Esophagus mucosa (tissue), 1 donor: Measurements from ENCODE around the gene PTRH1. TPM values are rescaled to one million over a fixed set of nuclear protein-coding genes. Genes with fewer than 3 reads are reported as not detected.
A peak's percentile ranks its signal among the peaks of the same experiment; 100 is the strongest.
"Not testable (repeated sequence)": the region's sequence is repeated elsewhere in the genome, so short reads cannot be mapped to it uniquely, and the experiment has no call there.

Experiments used
- ATAC-seq: fragments of 200-7000 bp; cut with Tn5 transposase; one replicate; pipeline ENCODE4 v1.9.1; 2020
- total RNA-seq: library from RNA; stranded (reverse); gene quantifications from one replicate; pipeline ENCODE4 v1.2.4, GENCODE V29; 2023
- donor health status: DM: yes; HTN: yes; CAD: no.

The PTRH1 gene, protein sequence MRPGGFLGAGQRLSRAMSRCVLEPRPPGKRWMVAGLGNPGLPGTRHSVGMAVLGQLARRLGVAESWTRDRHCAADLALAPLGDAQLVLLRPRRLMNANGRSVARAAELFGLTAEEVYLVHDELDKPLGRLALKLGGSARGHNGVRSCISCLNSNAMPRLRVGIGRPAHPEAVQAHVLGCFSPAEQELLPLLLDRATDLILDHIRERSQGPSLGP
- total RNA-seq: 7.9 TPM

DNA sequence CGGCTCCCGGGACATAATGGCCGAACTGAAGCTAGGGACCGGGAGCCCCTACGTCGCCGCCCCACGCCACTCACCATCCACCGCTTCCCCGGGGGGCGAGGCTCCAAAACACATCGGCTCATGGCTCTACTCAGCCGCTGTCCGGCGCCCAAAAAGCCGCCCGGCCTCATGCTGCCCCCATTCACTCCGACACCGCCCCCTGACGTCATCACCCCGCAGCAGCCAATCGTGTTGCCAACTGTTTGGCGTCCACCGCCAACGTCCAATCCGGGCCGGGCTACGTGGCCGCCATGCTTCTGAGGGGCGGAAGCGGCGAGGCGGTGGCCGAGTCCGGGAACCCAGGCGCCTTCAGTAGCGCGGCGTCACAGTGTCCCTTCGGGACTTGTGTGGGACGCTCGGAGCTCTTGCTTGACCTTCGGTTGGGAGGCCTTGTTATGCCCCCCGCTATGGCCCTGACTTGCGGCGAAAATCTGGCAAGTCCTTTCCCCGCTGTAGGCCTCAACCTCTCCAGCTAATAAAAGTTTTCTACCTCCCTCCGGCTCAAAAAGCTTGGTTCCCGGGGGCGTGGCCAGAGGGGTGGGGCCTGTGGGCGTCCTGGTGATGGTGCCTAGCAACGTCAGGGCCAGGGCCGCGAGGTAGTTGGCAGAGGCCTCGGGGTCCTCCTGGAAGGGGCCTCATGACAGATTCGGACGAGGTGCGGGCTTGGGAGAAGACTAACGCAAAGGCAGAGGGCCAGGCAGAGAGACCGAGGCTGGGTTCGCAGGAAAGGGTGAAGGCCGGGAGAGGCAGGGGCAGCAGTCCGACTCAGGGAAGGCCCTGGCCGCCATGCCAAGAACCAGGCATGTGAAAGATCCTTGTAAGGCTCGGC lies at the start of gene PTRH1, which contains the start of gene TTC16:
PTRH1 (minus strand) TSS at position 194 of the 868 bp plus-strand sequence; CDS start at position 170, 24 bp downstream.
TTC16 (plus strand) TSS at position 610 of the 868 bp plus-strand sequence; CDS start at position 677, 67 bp downstream.
- peak; percentile 93 for ATAC-seq

DNA sequence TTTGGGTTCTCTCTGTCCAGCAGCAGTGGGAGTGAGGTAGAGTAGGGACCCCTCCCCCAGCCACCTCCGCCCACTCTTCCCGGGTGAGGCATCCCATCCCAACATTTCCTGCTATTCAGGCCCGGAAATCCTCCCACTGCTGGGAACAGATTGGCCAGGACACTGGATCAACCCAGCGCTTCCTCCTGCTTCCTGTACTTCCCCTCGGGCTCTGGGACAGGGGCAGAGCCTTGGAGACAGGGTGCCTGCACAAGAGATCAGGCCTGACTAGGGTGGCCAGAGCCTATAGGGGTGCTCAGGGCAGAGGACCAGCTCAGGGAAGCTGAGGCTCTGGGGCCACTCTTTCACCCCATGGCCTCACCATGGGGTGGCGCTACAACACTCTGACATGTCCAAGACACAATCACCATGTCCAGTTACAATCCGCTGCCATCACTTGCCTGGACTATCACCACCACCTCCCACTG lies 48.5 kb upstream of the PTRH1 start:
- peak; percentile 44 for ATAC-seq

- ATAC-seq: peak; percentile 35
These were observed 46.7 kb upstream of the PTRH1 start for GRCh38 chr9:127762111-127762676.

DNA sequence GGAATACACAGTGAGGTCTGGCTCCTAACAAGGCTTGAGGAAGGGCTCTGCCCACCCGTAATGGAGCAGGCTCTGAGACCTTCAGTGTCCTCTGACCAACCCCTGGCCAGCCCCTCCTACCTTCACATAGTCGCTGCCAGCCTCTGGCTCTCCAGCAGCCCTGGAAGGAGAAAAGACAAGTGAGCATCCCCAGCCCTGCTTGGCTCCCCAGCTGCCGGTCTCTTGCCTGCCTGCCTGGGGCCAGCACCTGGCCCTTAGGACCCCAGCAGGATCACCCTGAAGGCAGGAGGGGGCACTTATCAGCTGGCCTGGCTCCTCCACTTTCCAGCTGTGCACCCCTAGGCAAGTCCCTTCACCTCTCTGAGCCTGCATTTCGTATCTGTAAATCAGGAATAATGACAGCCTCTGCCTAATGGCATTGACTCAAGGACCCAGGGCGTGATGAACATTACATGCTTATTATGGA lies 46.1 kb upstream of the PTRH1 start:
- ATAC-seq: peak; percentile 5

- ATAC-seq: no peak
These were observed 45.6 kb upstream of the PTRH1 start for GRCh38 chr9:127761061-127761460.

- no peak for ATAC-seq
These were observed 43.4 kb upstream of the PTRH1 start for GRCh38 chr9:127758843-127759242.

- ATAC-seq: not testable (repeated sequence)
These were observed 41.3 kb upstream of the PTRH1 start for GRCh38 chr9:127756776-127757175.

DNA sequence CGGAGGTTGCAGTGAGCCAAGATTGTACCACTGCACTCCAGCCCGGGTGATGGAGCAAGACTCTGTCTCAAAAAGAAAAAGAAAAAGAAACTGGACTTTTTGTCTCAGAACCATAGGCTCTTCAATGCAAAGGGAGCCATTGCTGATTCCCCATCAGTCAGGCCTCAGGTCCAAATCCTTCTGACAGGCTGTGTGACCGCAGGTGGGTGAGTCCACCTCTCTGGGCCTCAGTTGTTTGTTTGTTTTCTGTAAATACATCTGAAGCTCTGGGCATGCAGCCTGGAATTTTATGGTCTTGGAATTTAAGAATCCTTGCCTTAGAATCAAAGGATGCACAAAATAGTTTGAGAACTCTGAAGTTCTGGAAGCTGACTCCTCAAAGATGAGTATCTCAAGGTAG lies 40.8 kb upstream of the PTRH1 start:
- no peak for ATAC-seq

DNA sequence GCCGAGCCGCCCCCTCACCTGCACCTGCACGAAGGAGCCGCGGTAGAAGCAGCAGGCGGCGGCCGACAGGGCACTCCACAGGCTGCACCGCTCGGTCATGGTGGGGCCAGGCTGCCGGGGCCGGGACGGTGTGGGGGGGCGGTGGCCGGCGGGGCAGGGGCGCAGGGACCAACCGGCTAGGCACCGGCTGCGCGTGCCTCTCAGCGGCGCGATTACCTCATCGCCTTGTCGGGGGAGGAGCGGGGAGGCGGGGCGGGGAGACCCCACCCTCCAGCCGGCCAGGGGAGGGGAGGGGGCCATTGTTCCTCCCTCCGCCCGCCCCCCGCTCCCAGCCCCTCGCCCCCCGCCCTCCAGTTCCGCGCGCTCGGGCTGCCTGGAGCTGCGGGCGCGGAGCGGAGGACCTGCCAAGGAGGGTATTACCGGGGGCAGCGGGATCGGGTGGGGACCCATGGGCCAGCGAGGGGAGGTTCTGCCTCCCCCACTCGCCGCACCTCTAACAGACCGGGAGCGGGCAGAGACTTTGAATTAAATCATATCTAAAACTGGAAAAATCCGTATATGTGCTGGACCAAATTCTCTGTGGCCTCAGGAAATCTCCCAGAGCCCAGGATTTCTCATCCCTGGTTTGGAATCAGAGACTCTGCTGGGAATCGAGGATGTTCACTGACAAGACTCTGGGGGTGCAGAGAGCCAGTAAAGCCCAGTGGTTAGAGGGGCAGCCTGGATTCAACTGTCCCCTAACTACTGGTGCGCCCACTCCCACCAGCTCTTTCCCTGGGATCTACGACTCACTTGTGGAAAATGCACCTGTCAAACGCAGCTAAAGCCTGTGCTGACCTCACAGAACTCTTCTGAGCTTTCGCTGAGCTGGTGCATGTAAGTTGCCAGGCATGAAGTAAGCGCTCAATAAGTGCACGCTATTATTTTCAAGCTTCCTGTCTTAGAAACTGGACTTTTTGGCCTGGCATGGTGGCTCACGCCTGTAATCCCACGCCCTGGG lies 39.9 kb upstream of the PTRH1 start:
- peak; percentile 6 for ATAC-seq

DNA sequence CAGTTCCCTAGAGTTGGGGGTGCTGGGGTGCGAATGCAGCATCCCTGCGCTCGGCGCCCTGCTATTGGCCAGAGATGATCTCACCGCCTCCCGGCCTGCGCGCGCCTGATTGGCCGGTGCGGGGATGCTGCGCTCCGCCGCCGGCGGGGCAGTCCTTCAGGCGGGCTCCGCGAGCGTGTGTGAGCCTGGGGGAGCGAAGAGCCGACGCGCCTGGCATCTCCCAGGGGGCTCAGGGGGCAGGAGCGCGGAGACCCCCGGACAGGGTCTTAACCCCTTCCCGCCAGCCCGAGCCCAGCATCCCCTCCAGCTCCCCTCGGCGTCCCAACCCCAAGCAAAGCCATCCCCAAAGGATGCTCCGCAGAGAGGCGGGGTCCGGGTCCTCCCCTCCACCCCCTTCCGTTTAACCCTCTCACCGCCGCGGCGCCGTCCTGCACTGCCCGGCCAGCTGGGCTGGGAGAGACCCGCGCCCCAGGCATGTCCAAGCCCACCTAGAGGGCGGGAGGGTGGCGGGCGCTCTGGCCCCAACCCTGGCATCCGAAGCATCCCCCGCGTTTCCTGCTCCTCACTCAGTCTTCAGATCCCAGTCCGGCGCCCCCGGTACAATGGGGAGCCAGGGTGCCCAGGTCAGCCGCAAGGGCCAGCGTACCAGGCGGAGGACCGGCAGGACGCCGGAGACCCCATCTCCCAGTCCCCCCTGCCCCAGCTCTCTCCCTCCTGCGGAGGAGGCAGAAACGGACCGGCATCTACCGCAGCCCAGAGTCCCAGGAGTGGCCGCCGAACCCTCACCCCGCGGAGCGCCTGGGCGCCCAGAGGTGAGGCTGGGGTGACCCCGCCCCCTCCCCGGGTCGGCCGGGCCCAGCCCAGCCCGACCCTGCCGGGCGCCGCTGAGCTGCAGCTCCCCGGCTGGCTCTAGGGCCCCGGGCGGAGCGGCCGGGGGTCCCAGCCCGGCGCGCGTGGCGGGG lies 38.9 kb upstream of the PTRH1 start:
- peak; percentile 25 for ATAC-seq

DNA sequence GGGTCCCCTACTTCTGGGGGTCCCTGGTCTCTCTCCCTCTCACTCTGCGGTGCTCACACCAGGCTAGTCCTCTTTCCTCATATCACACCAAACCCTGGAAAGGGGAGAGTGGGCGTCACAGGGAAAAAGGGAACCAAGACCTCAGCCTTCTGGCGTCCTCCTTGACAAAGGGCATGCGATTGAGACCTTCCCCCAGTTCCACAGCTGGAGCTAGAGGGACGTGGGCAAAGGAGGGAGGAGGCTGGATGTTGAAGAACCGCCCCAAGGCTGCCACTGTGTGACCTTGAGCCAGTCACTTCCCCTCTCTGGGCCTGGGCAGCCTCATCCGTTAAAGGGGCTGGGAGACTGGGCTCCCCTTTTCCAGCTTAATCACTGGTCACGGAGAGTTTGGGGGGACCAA lies 38.2 kb upstream of the PTRH1 start:
- no peak for ATAC-seq

- ATAC-seq: no peak
These were observed 37.7 kb upstream of the PTRH1 start for GRCh38 chr9:127753148-127753547.

- peak; percentile 42 for ATAC-seq
These were observed 36.0 kb upstream of the PTRH1 start for GRCh38 chr9:127751269-127752054.

DNA sequence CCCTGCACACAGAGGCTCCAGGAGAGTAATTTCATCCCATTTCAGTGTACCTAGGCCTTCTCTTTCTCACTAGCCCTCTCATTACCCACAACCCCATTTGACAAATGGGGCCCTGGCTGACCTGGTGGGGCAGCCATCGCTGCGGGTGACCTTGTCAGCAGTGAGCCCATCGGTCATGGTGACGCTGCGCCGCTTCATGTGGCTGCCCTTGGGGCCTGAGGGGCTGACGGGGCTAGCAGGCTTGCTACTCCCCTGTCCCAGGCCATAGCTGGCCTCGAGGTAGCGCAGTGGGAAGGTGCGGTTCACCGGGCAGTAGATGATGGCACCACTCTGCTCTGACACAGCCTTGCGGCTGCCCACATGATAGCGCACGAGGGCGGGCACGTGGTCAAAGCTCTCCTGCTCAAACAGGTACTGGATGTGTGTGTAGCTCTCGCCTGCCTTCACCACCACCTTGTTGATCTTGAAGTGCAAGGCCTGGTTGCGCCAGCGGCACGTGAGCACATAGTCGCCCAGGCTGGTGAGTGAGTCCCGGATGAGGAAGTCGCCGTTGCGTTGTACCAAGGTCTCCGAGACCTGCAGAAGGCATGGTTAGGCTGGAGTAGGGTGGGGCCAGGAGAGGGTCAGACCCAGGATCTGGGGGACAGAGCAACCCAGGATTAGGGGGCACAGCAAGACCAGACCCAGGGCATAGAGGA lies 33.8 kb upstream of the PTRH1 start:
- ATAC-seq: no peak

- no peak for ATAC-seq
These were observed 31.6 kb upstream of the PTRH1 start for GRCh38 chr9:127746959-127747569.

- no peak for ATAC-seq
These were observed 29.1 kb upstream of the PTRH1 start for GRCh38 chr9:127744398-127745110.

DNA sequence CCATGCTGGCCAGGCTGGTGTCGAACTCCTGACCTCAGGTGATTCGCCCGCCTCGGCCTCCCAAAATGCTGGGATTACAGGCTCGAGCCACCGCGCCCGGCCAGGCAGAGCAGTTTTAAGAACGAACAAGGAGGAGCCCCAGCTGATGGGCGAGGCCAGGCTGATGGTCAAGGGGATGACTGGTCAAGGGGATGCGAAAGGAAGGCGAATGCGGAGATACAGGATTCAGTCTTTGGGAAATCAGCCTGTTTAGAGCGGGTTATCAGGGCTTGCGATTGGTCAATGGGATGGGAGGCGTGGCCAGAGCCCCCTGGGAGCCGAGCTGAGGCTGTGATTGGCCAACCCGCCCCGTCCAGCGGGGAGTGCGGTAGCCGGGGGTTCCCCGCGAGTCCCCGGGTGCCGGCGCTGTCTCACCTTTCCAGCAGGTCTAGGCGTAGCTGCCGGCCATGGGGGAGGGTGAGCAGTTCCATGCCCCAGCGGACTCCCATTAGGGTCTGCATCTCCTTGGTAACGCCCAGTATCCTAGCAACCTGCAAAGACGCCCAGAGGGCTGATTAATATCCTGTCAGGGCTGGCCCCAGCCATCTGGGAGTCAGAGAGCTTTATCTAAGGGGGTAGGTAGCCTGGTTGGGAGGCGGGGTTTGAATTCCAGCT lies 27.1 kb upstream of the PTRH1 start:
- ATAC-seq: no peak
